ENCODE measurements around the gene HIPK2. TPM values are rescaled to one million over a fixed set of nuclear protein-coding genes. Genes with fewer than 3 reads are reported as not detected.

HIPK2 gene
- total RNA-seq, 2 donors from 2014 or later = 54.4 to 72.7 TPM

DNA sequence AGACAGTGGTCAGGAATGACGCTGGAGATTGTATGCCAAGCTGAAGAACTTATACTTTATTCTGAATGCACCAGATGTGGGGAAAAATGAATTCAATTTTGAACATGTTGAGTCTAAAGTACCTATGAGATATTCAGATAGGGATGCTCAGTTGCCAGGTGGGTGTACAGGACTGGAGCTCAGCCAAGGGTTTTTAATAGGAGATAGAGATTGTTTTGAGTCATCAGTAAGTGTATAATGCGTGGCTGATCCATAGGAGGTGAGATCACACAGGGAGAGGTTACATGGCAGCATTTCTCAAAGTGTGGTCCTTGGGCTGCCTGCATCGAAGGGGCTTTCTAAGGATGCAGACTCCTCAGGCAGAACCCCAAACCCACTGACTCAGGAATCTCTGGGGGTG lies 6.8 kb upstream of the HIPK2 start:
- TF ChIP-seq, protein P1, sequence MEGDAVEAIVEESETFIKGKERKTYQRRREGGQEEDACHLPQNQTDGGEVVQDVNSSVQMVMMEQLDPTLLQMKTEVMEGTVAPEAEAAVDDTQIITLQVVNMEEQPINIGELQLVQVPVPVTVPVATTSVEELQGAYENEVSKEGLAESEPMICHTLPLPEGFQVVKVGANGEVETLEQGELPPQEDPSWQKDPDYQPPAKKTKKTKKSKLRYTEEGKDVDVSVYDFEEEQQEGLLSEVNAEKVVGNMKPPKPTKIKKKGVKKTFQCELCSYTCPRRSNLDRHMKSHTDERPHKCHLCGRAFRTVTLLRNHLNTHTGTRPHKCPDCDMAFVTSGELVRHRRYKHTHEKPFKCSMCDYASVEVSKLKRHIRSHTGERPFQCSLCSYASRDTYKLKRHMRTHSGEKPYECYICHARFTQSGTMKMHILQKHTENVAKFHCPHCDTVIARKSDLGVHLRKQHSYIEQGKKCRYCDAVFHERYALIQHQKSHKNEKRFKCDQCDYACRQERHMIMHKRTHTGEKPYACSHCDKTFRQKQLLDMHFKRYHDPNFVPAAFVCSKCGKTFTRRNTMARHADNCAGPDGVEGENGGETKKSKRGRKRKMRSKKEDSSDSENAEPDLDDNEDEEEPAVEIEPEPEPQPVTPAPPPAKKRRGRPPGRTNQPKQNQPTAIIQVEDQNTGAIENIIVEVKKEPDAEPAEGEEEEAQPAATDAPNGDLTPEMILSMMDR (IDR thresholded peaks at IDR 0.05) = no peak
- no peak for TF ChIP-seq POLR2A (IDR thresholded peaks at IDR 0.05)
- no peak for TF ChIP-seq POLR2AphosphoS5 (IDR thresholded peaks at IDR 0.05)
- intact Hi-C loops (cut with DNase I) = no loop called here

GRCh38 chr7:139783647-139784385 lies 6.0 kb upstream of the HIPK2 start:
- no peak for TF ChIP-seq POLR2A (IDR thresholded peaks at IDR 0.05)
- TF ChIP-seq, protein P1 (IDR thresholded peaks at IDR 0.05) = no peak
- no peak for TF ChIP-seq POLR2AphosphoS5 (IDR thresholded peaks at IDR 0.05)
- Histone ChIP-seq H3K4me1 (replicated peaks) (no peaks in the 10 kb centered on the region), H3K4me3 (no peak overlapping the region), H3K27ac (no peak overlapping the region), H3K36me3 (no peaks in the 10 kb centered on the region), H3K27me3 (replicated peaks; ENCODE audit: insufficient read depth) (no peaks in the 10 kb centered on the region), H3K9me3 (no peaks in the 10 kb centered on the region)
- intact Hi-C loops (cut with DNase I) = no loop called here
- DNase-seq (ENCODE audit: low spot score) = no peak
- WGBS = 29% methylated on average over 3 of the region's 3 CpGs

More for the DNA sequence above, 6.8 kb upstream of the HIPK2 start:
- H3K9me3 ChIP-seq = no peaks in the 10 kb centered on the region
- 75% methylated on average over 3 of the region's 3 CpGs for WGBS
- H3K27ac ChIP-seq = no peak overlapping the region
- H3K27me3 ChIP-seq (replicated peaks; ENCODE audit: insufficient read depth) = no peaks in the 10 kb centered on the region
- no peaks in the 10 kb centered on the region for H3K4me1 ChIP-seq (replicated peaks)
- no peak overlapping the region for H3K4me3 ChIP-seq
- H3K36me3 ChIP-seq = no peaks in the 10 kb centered on the region
- no peak for DNase-seq (ENCODE audit: low spot score)

- H3K27ac ChIP-seq = no peak overlapping the region
- WGBS = 91% methylated on average over 3 of the region's 3 CpGs
- no peaks in the 10 kb centered on the region for H3K27me3 ChIP-seq (replicated peaks; ENCODE audit: insufficient read depth)
- no peak for DNase-seq (ENCODE audit: low spot score)
- no peaks in the 10 kb centered on the region for H3K4me1 ChIP-seq (replicated peaks)
- TF ChIP-seq POLR2AphosphoS5 (IDR thresholded peaks at IDR 0.05) (no peak), POLR2A (IDR thresholded peaks at IDR 0.05) (no peak)
- TF ChIP-seq, protein P1 (IDR thresholded peaks at IDR 0.05) = no peak
- intact Hi-C loops (cut with DNase I) = no loop called here
- H3K9me3 ChIP-seq = no peaks in the 10 kb centered on the region
- no peaks in the 10 kb centered on the region for H3K36me3 ChIP-seq
- H3K4me3 ChIP-seq = no peak overlapping the region
Measured at GRCh38 chr7:139782932-139783331, 5.1 kb upstream of the HIPK2 start.

DNA sequence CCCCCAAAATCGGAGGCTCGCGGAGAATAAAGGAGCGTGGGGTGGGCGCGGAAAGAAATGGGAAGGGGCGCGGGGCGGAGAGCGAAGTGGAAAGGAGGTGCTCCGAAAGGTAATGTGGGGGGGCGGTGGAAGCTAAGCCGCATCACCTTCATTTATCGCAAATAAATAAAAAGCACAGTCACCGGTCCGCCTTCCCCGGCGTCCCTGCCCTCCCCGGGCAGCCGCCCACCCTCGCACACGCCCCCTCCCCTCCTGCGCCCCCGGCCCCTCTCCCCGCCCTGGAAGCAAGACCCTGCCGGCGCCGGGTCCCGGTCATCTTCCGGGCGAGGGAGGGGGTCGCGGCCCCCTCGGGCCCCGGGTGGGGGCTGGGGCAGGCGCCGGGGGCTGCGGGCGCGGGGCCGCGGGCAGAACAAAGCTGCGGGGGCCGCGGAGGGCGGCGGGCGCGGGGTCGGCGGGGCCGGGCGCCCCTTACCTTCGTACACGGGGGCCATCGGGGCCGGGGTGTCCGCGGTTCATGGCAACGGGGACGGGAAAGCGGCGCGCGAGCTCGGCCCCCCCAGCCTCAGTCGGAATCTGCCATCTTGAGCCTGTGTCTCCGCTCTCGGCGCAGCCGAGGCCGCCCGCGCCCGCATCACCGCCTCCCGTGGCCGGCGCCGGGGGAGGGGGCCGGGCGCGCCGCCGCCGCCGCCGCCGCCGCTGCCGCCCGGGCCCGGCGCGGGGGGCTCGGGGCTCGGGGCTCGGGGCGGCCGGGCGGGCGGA lies 486 bp downstream of the HIPK2 start:
- Histone ChIP-seq H3K4me3 (peak overlapping the region; percentile 74 to 90), H3K27ac (peak overlapping the region; percentile 95 to 97), H3K36me3 (no peaks in the 10 kb centered on the region), H3K4me1 (replicated peaks) (no peaks in the 10 kb centered on the region), H3K9me3 (no peaks in the 10 kb centered on the region), H3K27me3 (replicated peaks; ENCODE audit: insufficient read depth) (no peaks in the 10 kb centered on the region)
- under 1% methylated on average over 50 of the region's 102 CpGs for WGBS
- intact Hi-C loops (cut with DNase I) = loop anchor here (2.0 to 5.0 kb wide), 3 partner anchors 75 to 275 kb away; no protein-coding TSS in a partner anchor
- peak; percentile 24 for DNase-seq (ENCODE audit: low spot score)
- TF ChIP-seq, protein P1 (IDR thresholded peaks at IDR 0.05) = no peak
- no peak for TF ChIP-seq POLR2AphosphoS5 (IDR thresholded peaks at IDR 0.05)
- TF ChIP-seq POLR2A (IDR thresholded peaks at IDR 0.05) = no peak
